IPS-18a (cell line): Measurements from ENCODE around the gene MAPK9.

Experiments
- H3K27ac ChIP-seq: one replicate; pipeline ENCODE4 v1.5.1; 2013; ENCODE audit warnings: low read length
- H3K27me3 ChIP-seq: one replicate; pipeline ENCODE4 v1.6.1; 2013; ENCODE audit warnings: mild to moderate bottlenecking, low read length; ENCODE audit not compliant: control insufficient read depth, insufficient read depth
- H3K36me3 ChIP-seq: one replicate; pipeline ENCODE4 v1.6.1; 2013; ENCODE audit warnings: low read depth, low read length; ENCODE audit not compliant: control insufficient read depth
- H3K4me1 ChIP-seq: one replicate; pipeline ENCODE4 v1.6.1; 2013; ENCODE audit warnings: low read depth, low read length; ENCODE audit not compliant: control insufficient read depth
- H3K4me3 ChIP-seq: one replicate; pipeline ENCODE4 v1.5.1; 2013; ENCODE audit warnings: low read length
- H3K9ac ChIP-seq: one replicate; pipeline ENCODE4 v1.6.1; 2013; ENCODE audit warnings: mild to moderate bottlenecking, low read length, moderate library complexity
- H3K9me3 ChIP-seq: one replicate; pipeline ENCODE4 v1.6.1; 2013; ENCODE audit warnings: low read depth, low read length; ENCODE audit not compliant: control insufficient read depth

MAPK9 gene

DNA sequence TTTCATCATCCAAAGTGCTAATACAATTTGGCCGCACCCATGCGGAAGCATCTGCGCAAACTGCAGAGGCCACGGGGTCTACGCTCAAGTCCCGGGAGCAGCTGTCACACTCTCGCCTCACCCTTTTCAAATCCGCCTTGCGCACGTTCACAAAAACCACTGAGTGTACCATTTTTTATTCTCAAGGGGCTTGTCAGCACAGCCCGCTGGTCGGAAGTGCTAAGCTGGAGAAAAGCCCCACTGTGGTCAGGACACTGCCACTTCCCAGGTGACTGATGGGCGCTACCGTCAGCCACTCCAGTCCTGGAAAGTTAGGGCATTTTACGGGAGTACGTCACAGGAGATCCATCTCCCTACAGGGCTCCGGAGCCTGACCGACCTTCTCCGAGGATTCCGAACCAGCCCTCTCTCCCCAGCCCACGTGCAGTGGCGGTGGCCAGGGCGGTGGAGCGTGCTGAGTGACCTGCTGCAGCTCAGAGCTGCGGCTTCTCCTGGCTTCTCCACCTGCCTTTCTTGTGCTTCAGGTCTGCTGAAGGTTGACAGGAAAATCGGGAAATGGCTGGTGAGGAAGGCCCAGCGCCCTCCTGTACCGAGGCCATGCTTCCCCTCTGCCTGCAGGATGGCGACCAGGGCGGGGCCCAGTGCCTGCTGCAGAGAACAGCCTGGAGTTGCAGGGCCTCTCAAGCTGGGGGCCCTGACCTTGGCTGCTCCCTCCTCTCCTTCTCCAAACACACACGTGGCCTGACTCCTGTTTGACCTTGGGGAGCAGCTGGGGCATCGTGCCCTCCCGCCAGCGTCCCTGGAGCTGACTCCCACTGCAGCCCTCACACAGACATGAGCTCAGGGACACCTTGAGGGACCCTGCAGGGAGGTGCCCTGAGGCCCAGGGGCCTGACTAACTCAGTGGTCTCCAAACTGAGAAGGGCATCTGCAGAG is 97.2 kb downstream of the MAPK9 start:
- no peak overlapping the region for H3K27ac ChIP-seq
- H3K9ac ChIP-seq, result no peak overlapping the region
- no peaks in the 10 kb centered on the region for H3K36me3 ChIP-seq
- no peaks in the 10 kb centered on the region for H3K9me3 ChIP-seq
- no peaks in the 10 kb centered on the region for H3K4me1 ChIP-seq
- H3K27me3 ChIP-seq, result no peaks in the 10 kb centered on the region
- no peak overlapping the region for H3K4me3 ChIP-seq

DNA sequence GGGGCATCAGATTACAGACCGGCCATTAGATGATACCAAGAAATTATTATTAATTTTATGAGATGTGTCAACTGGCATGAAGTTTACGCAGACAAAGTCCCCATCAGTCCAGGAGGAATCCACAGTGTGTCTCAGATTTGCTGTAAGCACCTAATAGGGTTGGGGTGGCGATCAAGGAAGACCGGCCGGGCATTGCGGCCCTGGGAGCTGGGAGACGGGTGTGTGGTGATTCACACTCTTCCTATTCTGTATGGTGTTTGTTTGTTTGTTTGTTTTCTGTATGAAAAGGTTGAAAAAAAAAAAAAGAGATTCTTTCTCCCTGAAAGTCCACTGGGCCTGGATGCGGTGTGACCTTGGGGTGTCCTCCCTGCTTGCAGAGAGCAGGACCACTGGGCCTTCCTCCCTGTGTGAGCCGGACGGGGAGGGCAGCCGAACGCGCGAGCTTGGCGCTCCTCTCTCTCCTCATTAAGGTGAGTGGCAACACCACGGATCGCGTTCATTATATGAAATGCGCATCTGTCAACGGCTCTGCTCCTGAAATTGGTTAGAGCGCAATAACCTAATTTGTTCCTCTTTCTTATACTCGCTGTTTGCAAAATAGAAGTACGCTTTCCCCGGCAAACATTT is 98.0 kb downstream of the MAPK9 start:
- no peak overlapping the region for H3K9ac ChIP-seq
- no peak overlapping the region for H3K4me3 ChIP-seq
- H3K4me1 ChIP-seq, result no peaks in the 10 kb centered on the region
- H3K27me3 ChIP-seq, result no peaks in the 10 kb centered on the region
- no peaks in the 10 kb centered on the region for H3K36me3 ChIP-seq
- no peaks in the 10 kb centered on the region for H3K9me3 ChIP-seq
- no peak overlapping the region for H3K27ac ChIP-seq

GRCh38 chr5:180191716-180192115 is 100.2 kb downstream of the MAPK9 start:
- Histone ChIP-seq H3K9me3 (peaks cover 3% of the 10 kb centered on the region), H3K4me3 (no peak overlapping the region), H3K36me3 (no peaks in the 10 kb centered on the region), H3K4me1 (no peaks in the 10 kb centered on the region), H3K27me3 (no peaks in the 10 kb centered on the region), H3K9ac (no peak overlapping the region), H3K27ac (no peak overlapping the region)

GRCh38 chr5:180187767-180188166 is 104.1 kb downstream of the MAPK9 start:
- Histone ChIP-seq H3K27ac (no peak overlapping the region), H3K36me3 (no peaks in the 10 kb centered on the region), H3K4me3 (no peak overlapping the region), H3K27me3 (no peaks in the 10 kb centered on the region), H3K9ac (no peak overlapping the region), H3K4me1 (no peaks in the 10 kb centered on the region), H3K9me3 (peaks cover 3% of the 10 kb centered on the region)
